Sigmoid colon (tissue), 7 donors: ENCODE results near the gene IFIT2. TPM values are rescaled to one million over a fixed set of nuclear protein-coding genes. Genes with fewer than 3 reads are reported as not detected.
A peak's percentile ranks its signal among the peaks of the same experiment; 100 is the strongest.
"Not testable (repeated sequence)": the region's sequence is repeated elsewhere in the genome, so short reads cannot be mapped to it uniquely, and the experiment has no call there.

Experiments used
- DNase-seq: peaks from one replicate; pipeline ENCODE4 v3.0.0-alpha.2; 2019
- H3K27ac ChIP-seq, 4 donors: fragments of 200-600 bp; sonication (generic); one replicate each; pipeline ENCODE4 v1.5.1; 2016 to 2019; ENCODE audit warnings: mild to moderate bottlenecking in 1 of 4
- H3K27me3 ChIP-seq, 3 donors: fragments of 200-600 bp; sonication (generic); one replicate each; pipeline ENCODE4 v1.5.1; 2019; ENCODE audit warnings: mild to moderate bottlenecking in 1 of 3
- H3K36me3 ChIP-seq, 4 donors: fragments of 200-600 bp; sonication (generic); one replicate each; pipeline ENCODE4 v1.5.1; 2016 to 2019
- H3K4me1 ChIP-seq, 4 donors: fragments of 200-600 bp; sonication (generic); one replicate each; pipeline ENCODE4 v1.5.1; 2017 to 2019
- H3K4me3 ChIP-seq, 4 donors: fragments of 200-600 bp; sonication (generic); one replicate each; pipeline ENCODE4 v1.5.1; 2017 to 2019; ENCODE audit warnings: mild to moderate bottlenecking in 2 of 4, moderate library complexity in 1 of 4
- H3K9me3 ChIP-seq, 4 donors: fragments of 200-600 bp in 3 of 4; sonication (generic) in 3 of 4; one replicate each; pipeline versions ENCODE4 v1.5.1 to v1.6.1; 2013 to 2019
- EP300 ChIP-seq, 4 donors: sonication (generic); formaldehyde crosslinking; IDR thresholded peaks; one replicate each; pipeline ENCODE4 v1.6.1; 2017; ENCODE audit warnings: antibody characterized with exemption in 4 of 4
- POLR2A ChIP-seq, 2 donors: fragments of 450-650 bp; IDR thresholded peaks; one replicate each; pipeline ENCODE4 v1.6.1; 2016; ENCODE audit warnings: antibody characterized with exemption in 2 of 2, mild to moderate bottlenecking in 2 of 2, moderate library complexity in 2 of 2
- POLR2AphosphoS5 ChIP-seq, 4 donors: sonication (generic); formaldehyde crosslinking; IDR thresholded peaks; one replicate each; pipeline ENCODE4 v1.6.1; 2017; ENCODE audit warnings: antibody characterized with exemption in 4 of 4
- WGBS, 2 donors: extraction: QIAGEN DNeasy Blood & Tissue Kit; methylation state at CpG; one replicate each; pipeline ENCODE4 v1.1.7; 2013; 5-methylcytosine and 5-hydroxymethylcytosine counted together
- intact Hi-C: fragments of 100-400 bp; cut with DNase I; formaldehyde crosslinking; loops from one replicate; pipeline ENCODE4 v1.15.1; 2023
- polyA plus RNA-seq, 3 donors: library from polyadenylated mRNA; stranded (reverse); fragments of 200-250 nt; gene quantifications; one replicate each; pipeline ENCODE4 v1.2.3, GENCODE V29; 2013
- total RNA-seq, 4 donors: library from RNA; depleted of rRNA; stranded (reverse); fragments of >200 nt; gene quantifications; one replicate each; pipeline ENCODE4 v1.1.0, GENCODE V29; 2016
- TF ChIP-seq, protein P1 (sequence below), 4 experiments: fragments of 450-650 bp in 3 of 4; fragments of 200-600 bp in 1 of 4; IDR thresholded peaks; one replicate each; pipeline ENCODE4 v1.5.1; 2016 to 2019; ENCODE audit warnings: antibody characterized with exemption in 4 of 4, mild to moderate bottlenecking in 3 of 4, moderate library complexity in 2 of 4
- donor health status: healthy with polysubstance abuse.
- donor health status: Bipolar disorder and iron deficiency.
- donor health status: healthy.

The IFIT2 gene
- total and polyA plus RNA-seq, 7 donors = 2.0 to 13.9 (median 3.9) TPM

DNA sequence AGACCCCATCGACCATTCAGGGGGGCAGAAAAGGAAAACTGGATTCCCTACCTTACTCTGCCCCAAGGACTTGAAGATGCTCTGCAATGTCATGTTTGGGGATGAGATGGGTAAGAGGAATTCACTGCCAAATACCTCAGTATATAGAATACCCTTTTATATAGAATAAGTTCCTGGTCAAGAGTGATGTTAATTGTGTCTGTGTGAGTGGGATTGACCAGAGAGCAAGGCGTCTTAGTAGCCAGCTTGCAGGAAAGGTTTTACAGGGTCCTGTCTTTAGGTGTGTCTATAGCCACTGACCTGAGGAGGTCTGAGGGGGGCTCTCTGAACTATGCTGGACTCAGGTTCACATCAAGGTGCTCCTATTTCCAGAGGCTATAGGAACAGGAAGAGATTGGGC, 27.3 kb downstream of the IFIT2 start:
- 96% methylated on average over 2 of the region's 2 CpGs for WGBS, 2 donors
- peak overlapping the region; percentile 75 to 85 (median 79) for H3K27ac ChIP-seq
- no peaks in the 10 kb centered on the region for H3K9me3 ChIP-seq
- no peak for DNase-seq
- no peak for TF ChIP-seq EP300 (IDR thresholded peaks at IDR 0.05)
- no peak for TF ChIP-seq POLR2A (IDR thresholded peaks at IDR 0.05)
- TF ChIP-seq, protein P1, sequence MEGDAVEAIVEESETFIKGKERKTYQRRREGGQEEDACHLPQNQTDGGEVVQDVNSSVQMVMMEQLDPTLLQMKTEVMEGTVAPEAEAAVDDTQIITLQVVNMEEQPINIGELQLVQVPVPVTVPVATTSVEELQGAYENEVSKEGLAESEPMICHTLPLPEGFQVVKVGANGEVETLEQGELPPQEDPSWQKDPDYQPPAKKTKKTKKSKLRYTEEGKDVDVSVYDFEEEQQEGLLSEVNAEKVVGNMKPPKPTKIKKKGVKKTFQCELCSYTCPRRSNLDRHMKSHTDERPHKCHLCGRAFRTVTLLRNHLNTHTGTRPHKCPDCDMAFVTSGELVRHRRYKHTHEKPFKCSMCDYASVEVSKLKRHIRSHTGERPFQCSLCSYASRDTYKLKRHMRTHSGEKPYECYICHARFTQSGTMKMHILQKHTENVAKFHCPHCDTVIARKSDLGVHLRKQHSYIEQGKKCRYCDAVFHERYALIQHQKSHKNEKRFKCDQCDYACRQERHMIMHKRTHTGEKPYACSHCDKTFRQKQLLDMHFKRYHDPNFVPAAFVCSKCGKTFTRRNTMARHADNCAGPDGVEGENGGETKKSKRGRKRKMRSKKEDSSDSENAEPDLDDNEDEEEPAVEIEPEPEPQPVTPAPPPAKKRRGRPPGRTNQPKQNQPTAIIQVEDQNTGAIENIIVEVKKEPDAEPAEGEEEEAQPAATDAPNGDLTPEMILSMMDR (IDR thresholded peaks at IDR 0.05) = no peak
- no peak for TF ChIP-seq POLR2AphosphoS5 (IDR thresholded peaks at IDR 0.05)
- H3K4me1 ChIP-seq = peaks cover 0 to 55% (median 34%) of the 10 kb centered on the region in 4 donors
- H3K27me3 ChIP-seq = no peaks in the 10 kb centered on the region
- no peaks in the 10 kb centered on the region for H3K36me3 ChIP-seq
- H3K4me3 ChIP-seq = peak overlapping the region in 3 of 4 donors; percentile 41 to 53 (median 49)
- intact Hi-C loops = no loop called here

DNA sequence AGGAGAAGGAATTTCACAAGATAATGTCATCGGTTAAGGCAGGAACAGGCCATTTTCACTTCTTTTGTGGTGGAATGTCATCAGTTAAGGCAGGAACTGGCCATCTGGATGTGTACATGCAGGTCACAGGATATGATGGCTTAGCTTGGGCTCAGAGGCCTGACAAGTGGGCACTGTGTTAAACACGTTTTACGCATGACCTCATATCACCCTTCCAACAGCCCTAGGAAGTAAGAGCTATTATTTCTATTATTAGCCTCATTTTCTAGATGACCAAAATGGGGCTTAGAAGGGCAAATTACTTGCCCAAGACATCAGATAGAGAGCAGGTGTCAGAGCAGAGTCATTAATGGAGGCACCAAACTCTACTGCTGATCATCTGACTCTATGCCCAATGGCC, 28.2 kb downstream of the IFIT2 start:
- H3K4me3 ChIP-seq, DNase-seq, H3K36me3 ChIP-seq, H3K9me3 ChIP-seq, intact Hi-C loops, H3K27me3 ChIP-seq: not testable (repeated sequence)
- peaks cover 0 to 55% (median 37%) of the 10 kb centered on the region in 4 donors for H3K4me1 ChIP-seq
- 78 to 88% methylated on average over 3 of the region's 3 CpGs for WGBS, 2 donors
- peak overlapping the region in 3 of 4 donors; percentile 11 to 19 (median 18) for H3K27ac ChIP-seq

DNA sequence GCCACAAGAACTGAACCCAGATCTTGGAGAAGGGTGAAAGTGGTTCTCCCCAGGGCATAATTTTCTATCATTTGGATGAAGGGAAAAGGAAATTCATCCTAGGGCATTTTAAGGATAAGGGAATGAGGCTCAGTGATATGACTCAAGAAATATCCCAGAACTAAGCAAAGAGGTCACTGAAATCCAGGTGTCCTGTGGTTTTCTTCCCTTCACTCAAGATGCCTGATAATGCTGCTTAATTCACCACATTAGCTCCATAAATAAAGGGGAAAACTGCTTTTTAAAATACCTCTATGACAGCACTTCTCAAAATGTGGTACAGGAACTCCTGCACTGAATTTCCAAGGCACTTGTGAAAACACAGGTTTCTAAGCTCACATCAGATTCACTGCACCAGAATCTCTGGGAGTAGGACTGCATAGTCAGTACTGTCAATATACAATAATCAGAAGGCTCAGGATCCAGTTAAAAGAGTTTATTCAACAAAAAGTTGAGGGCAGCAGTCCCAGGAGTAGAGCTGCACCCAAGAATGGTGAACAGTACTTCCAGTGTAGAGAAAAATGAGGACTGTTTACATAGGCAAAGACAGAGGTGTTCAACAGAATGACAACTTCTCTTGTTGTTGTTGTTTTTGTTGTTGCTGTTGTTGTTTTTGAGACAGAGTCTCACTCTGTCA, 28.8 kb downstream of the IFIT2 start:
- H3K9me3 ChIP-seq = no peaks in the 10 kb centered on the region
- no peaks in the 10 kb centered on the region for H3K36me3 ChIP-seq
- no peaks in the 10 kb centered on the region for H3K27me3 ChIP-seq
- no peak overlapping the region for H3K4me3 ChIP-seq
- H3K4me1 ChIP-seq = peaks cover 0 to 55% (median 38%) of the 10 kb centered on the region in 4 donors
- no peak for DNase-seq
- intact Hi-C loops = no loop called here
- H3K27ac ChIP-seq = peak overlapping the region in 3 of 4 donors; percentile 68 to 76 (median 73)
- TF ChIP-seq POLR2AphosphoS5 (IDR thresholded peaks at IDR 0.05) = no peak
- TF ChIP-seq, protein P1 (IDR thresholded peaks at IDR 0.05) = no peak
- TF ChIP-seq POLR2A (IDR thresholded peaks at IDR 0.05) = no peak
- TF ChIP-seq EP300 (IDR thresholded peaks at IDR 0.05) = no peak

DNA sequence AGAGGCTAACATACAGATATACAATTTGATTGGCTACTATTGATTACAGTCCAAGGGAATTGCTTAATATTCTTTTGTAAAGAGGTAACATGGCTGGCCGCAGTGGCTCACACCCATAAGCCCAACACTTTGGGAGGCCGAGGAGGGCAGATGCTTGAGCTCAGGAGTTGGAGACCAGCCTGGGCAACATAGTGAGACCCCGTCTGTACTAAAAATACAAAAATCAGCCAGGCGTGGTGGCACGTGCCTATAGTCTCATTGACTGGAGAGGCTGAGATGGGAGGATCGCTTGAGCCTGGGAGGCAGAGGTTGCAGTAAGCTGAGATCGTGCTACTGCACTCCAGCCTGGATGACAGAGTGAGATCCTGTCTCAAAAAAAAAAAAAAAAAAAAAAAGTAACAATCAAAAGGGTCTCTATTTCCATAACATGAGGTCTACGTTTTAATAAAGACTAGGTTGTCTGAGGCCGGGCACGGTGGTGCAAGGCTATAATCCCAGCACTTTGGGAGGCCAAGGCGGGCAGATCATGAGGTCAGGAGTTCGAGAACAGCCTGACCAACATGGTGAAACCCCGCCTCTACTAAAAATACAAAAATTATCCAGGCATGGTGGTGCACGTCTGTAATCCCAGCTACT, 29.8 kb downstream of the IFIT2 start:
- 75 to 78% methylated on average over 14 of the region's 14 CpGs for WGBS, 2 donors
- H3K36me3 ChIP-seq, DNase-seq, H3K9me3 ChIP-seq, H3K27me3 ChIP-seq, intact Hi-C loops: not testable (repeated sequence)
- H3K4me3 ChIP-seq = peak overlapping the region in 2 of 4 donors; percentile 42 to 43
- H3K4me1 ChIP-seq = peaks cover 0 to 55% (median 38%) of the 10 kb centered on the region in 4 donors
- H3K27ac ChIP-seq = peak overlapping the region; percentile 67 to 76 (median 70)

DNA sequence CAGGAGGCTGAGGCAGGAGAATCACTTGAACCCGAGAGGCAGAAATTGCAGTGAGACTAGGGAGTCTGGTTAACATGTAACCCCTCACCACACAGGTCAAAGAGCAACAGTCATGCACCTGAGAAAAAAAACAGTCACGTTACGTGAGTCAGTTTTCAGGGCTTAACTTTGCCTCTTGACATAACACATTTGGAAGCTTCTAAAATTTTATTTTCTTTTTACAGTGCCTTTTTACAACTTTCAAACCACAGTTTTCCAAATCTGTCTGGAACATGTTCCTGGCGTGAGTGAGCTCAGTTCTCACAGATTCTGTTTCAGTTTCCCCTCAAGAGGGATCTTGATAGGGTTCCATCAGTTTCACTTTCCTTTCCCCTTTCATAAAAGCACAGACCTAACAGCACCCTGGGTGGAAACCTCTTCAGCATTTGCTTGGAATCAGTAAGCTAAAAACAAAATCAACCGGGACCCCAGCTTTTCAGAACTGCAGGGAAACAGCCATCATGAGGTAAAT, 30.3 kb downstream of the IFIT2 start:
- H3K4me3 ChIP-seq = peak overlapping the region; percentile 14 to 43 (median 37)
- peak overlapping the region; percentile 67 to 76 (median 70) for H3K27ac ChIP-seq
- WGBS, 2 donors = 1 to 6% methylated on average over 5 of the region's 5 CpGs
- DNase-seq = no peak
- H3K27me3 ChIP-seq = no peaks in the 10 kb centered on the region
- intact Hi-C loops = no loop called here
- H3K36me3 ChIP-seq = no peaks in the 10 kb centered on the region
- no peaks in the 10 kb centered on the region for H3K9me3 ChIP-seq
- peaks cover 0 to 53% (median 38%) of the 10 kb centered on the region in 4 donors for H3K4me1 ChIP-seq
- TF ChIP-seq, protein P1 (IDR thresholded peaks at IDR 0.05) = no peak
- peak in 3 of 4 donors; percentile 43 to 63 (median 43) for TF ChIP-seq POLR2AphosphoS5 (IDR thresholded peaks at IDR 0.05)
